Loucy (cell line): ENCODE results near the gene SCYGR2.

Experiments used
- H2AFZ ChIP-seq: fragments of 200-600 bp; sonication (generic); 2 replicates; pipeline ENCODE4 v1.6.0; 2016; ENCODE audit warnings: antibody characterized with exemption, mild to moderate bottlenecking, low read length, moderate library complexity
- H3F3A ChIP-seq: fragments of 200-600 bp; 2 replicates; pipeline ENCODE4 v1.6.0; 2016; ENCODE audit warnings: antibody characterized with exemption, low read depth, mild to moderate bottlenecking
- H3K27me3 ChIP-seq: fragments of 200-600 bp; sonication (generic); 2 replicates; pipeline ENCODE4 v1.6.1; 2014; ENCODE audit warnings: low read length, mild to moderate bottlenecking; ENCODE audit not compliant: insufficient read depth, poor library complexity, severe bottlenecking
- H3K36me3 ChIP-seq: fragments of 200-600 bp; sonication (generic); 2 replicates; pipeline ENCODE4 v1.6.1; 2016; ENCODE audit warnings: low read length; ENCODE audit not compliant: insufficient read depth
- H3K4me1 ChIP-seq: fragments of 200-600 bp; sonication (generic); 2 replicates; pipeline ENCODE4 v1.5.1; 2014; ENCODE audit warnings: low read length, mild to moderate bottlenecking; ENCODE audit not compliant: insufficient read depth, poor library complexity, severe bottlenecking
- H3K4me2 ChIP-seq: fragments of 200-600 bp; sonication (generic); 2 replicates; pipeline ENCODE4 v1.6.0; 2014; ENCODE audit warnings: antibody characterized with exemption, low read length, low read depth, mild to moderate bottlenecking; ENCODE audit not compliant: poor library complexity, severe bottlenecking
- H3K4me3 ChIP-seq: fragments of 200-600 bp; sonication (generic); 2 replicates; pipeline ENCODE4 v1.5.1; 2014; ENCODE audit warnings: low read length, mild to moderate bottlenecking, mixed read lengths; ENCODE audit not compliant: poor library complexity, severe bottlenecking
- H3K79me2 ChIP-seq: fragments of 200-600 bp; sonication (generic); 2 replicates; pipeline ENCODE4 v1.6.1; 2014; ENCODE audit warnings: low read length; ENCODE audit not compliant: insufficient read depth
- H3K9ac ChIP-seq: fragments of 200-600 bp; sonication (generic); 2 replicates; pipeline ENCODE4 v1.6.0; 2014; ENCODE audit warnings: mild to moderate bottlenecking, low read depth, low read length, moderate library complexity; ENCODE audit not compliant: poor library complexity, severe bottlenecking
- H3K9me2 ChIP-seq: fragments of 200-600 bp; sonication (generic); replicated peaks from 2 replicates; pipeline ENCODE4 v1.6.1; 2016; ENCODE audit warnings: low read depth, low read length, mixed read lengths
- H3K9me3 ChIP-seq: fragments of 200-600 bp; sonication (generic); 2 replicates; pipeline ENCODE4 v1.6.1; 2014; ENCODE audit warnings: mild to moderate bottlenecking, antibody characterized with exemption, low read length, low read depth; ENCODE audit not compliant: insufficient read depth
- H4K20me1 ChIP-seq: fragments of 200-600 bp; sonication (generic); 2 replicates; pipeline ENCODE4 v1.6.0; 2014; ENCODE audit warnings: antibody characterized with exemption, low read length, mild to moderate bottlenecking; ENCODE audit not compliant: insufficient read depth, poor library complexity, severe bottlenecking
- EZH2phosphoT487 ChIP-seq: fragments of 200-600 bp; IDR thresholded peaks from 2 replicates; pipeline ENCODE4 v1.6.1; 2018; ENCODE audit warnings: antibody characterized with exemption, mild to moderate bottlenecking, moderate library complexity, borderline replicate concordance
- TF ChIP-seq, protein P1 (sequence below): fragments of 200-600 bp; sonication (generic); conservative IDR thresholded peaks from 2 replicates; pipeline ENCODE4 v1.5.1; 2014; ENCODE audit warnings: mild to moderate bottlenecking, antibody characterized with exemption, low read length

Gene SCYGR2

DNA sequence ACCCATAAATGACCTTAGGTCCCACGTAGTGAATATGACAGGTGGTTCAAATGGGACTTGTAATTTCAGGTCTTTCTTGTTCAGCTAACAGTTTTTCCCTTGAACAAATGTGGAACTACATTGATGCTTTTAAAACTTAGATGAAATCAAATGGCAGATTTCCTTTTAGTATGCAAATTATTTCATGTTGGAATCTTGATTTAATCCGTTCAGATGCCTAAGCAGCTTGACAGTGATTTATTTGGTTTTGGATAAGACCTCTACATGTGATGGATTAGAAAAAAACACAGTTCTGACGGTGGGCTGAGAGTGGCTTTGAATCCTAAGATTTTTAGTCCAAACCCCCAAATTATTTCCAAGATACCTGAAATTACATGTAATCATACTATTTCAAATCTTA is 35.5 kb downstream of the SCYGR2 start:
- Histone ChIP-seq H3K4me2 (no peak overlapping the region), H3F3A (no peaks in the 10 kb centered on the region), H3K9ac (no peak overlapping the region), H3K36me3 (no peaks in the 10 kb centered on the region), H3K27me3 (no peaks in the 10 kb centered on the region), H4K20me1 (no peaks in the 10 kb centered on the region), H3K4me1 (no peaks in the 10 kb centered on the region), H2AFZ (no peak overlapping the region), H3K4me3 (no peak overlapping the region), H3K79me2 (no peaks in the 10 kb centered on the region), H3K9me2 (no peaks in the 10 kb centered on the region), H3K9me3 (no peaks in the 10 kb centered on the region)
- no peak for TF ChIP-seq EZH2phosphoT487
- TF ChIP-seq, protein P1, sequence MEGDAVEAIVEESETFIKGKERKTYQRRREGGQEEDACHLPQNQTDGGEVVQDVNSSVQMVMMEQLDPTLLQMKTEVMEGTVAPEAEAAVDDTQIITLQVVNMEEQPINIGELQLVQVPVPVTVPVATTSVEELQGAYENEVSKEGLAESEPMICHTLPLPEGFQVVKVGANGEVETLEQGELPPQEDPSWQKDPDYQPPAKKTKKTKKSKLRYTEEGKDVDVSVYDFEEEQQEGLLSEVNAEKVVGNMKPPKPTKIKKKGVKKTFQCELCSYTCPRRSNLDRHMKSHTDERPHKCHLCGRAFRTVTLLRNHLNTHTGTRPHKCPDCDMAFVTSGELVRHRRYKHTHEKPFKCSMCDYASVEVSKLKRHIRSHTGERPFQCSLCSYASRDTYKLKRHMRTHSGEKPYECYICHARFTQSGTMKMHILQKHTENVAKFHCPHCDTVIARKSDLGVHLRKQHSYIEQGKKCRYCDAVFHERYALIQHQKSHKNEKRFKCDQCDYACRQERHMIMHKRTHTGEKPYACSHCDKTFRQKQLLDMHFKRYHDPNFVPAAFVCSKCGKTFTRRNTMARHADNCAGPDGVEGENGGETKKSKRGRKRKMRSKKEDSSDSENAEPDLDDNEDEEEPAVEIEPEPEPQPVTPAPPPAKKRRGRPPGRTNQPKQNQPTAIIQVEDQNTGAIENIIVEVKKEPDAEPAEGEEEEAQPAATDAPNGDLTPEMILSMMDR, result no peak

DNA sequence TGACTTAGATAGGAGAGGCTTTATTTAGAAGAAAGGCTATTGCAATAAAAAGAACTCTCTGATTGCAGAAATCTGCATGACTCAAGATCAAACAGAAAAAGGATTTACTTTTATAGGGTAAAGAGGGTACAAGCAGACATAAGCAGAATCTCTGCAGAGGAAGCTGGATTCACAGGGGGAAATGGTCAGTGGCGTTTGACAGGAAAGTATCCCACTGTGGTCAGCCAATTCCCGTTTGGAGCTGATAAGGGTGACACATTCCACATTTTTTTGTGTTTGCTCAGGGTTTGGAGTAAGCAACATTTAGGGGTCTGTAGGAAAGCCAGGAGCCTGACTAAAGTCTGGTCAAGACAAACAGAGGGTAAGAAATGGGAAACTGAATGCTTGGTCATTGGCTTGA is 44.0 kb downstream of the SCYGR2 start:
- no peaks in the 10 kb centered on the region for H3K79me2 ChIP-seq
- no peak for TF ChIP-seq EZH2phosphoT487
- TF ChIP-seq, protein P1, result no peak
- no peaks in the 10 kb centered on the region for H4K20me1 ChIP-seq
- no peaks in the 10 kb centered on the region for H3K4me1 ChIP-seq
- H3K36me3 ChIP-seq, result no peaks in the 10 kb centered on the region
- no peak overlapping the region for H3K9ac ChIP-seq
- H3K9me2 ChIP-seq, result no peaks in the 10 kb centered on the region
- no peaks in the 10 kb centered on the region for H3K27me3 ChIP-seq
- H3K9me3 ChIP-seq, result no peaks in the 10 kb centered on the region
- H3F3A ChIP-seq, result no peaks in the 10 kb centered on the region
- H3K4me3 ChIP-seq, result no peak overlapping the region
- no peak overlapping the region for H3K4me2 ChIP-seq
- H2AFZ ChIP-seq, result no peak overlapping the region

DNA sequence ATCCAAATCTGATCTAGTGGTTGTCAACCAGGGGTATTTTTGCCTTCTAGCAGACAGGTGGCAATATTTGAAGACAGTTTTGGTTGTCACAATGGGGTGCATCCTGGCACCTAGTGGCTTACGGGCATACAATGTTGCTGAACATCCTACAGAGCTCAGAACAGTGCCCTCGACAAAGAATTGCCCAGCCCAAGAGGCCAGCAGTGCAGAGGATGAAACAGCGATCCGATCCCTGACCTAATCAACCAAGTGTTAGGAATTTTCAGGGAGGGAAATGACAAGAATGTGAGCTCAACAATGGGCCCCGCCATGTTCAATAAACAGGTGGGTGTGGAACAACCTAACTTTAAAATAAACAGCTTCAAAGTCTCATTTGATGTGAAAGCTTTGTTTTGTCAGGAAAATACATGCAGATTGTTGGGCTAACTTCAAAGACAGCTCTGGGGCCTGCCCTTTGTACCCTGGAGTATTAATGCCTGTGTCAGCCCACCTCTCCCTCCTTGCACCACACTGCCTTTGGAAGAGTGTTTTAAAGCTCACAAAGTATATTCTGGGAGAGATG is 45.4 kb downstream of the SCYGR2 start:
- Histone ChIP-seq H3K79me2 (no peaks in the 10 kb centered on the region), H3K4me3 (no peak overlapping the region), H3K27me3 (no peaks in the 10 kb centered on the region), H3K9ac (no peak overlapping the region), H3K4me1 (no peaks in the 10 kb centered on the region), H3K4me2 (no peak overlapping the region), H3K9me2 (no peaks in the 10 kb centered on the region), H2AFZ (no peak overlapping the region), H3K9me3 (no peaks in the 10 kb centered on the region), H3F3A (no peaks in the 10 kb centered on the region), H3K36me3 (no peaks in the 10 kb centered on the region), H4K20me1 (no peaks in the 10 kb centered on the region)
- TF ChIP-seq, protein P1, result no peak; the same call in 1 of the 2 replicates
- no peak for TF ChIP-seq EZH2phosphoT487
